SK-N-DZ (cell line): Measurements from ENCODE around the gene GABRP. TPM values are rescaled to one million over a fixed set of nuclear protein-coding genes. Genes with fewer than 3 reads are reported as not detected.
A peak's percentile ranks its signal among the peaks of the same experiment; 100 is the strongest.

Experiments used
- DNase-seq: peaks from one replicate; pipeline ENCODE4 v3.0.0-alpha.2; 2015; ENCODE audit warnings: low spot score
- polyA plus RNA-seq, 2 experiments: library from polyadenylated mRNA; depleted of rRNA; stranded (reverse); fragments of >200 nt; gene quantifications; 2 replicates each; pipeline ENCODE4 v1.2.3, GENCODE V29; 2014

Gene GABRP, protein sequence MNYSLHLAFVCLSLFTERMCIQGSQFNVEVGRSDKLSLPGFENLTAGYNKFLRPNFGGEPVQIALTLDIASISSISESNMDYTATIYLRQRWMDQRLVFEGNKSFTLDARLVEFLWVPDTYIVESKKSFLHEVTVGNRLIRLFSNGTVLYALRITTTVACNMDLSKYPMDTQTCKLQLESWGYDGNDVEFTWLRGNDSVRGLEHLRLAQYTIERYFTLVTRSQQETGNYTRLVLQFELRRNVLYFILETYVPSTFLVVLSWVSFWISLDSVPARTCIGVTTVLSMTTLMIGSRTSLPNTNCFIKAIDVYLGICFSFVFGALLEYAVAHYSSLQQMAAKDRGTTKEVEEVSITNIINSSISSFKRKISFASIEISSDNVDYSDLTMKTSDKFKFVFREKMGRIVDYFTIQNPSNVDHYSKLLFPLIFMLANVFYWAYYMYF
- 0.81 TPM in 1 of 2 replicates, not detected in the other for polyA plus RNA-seq (2014; cell fraction: cytosol; rRNA removed)
- not detected in 2 replicates for polyA plus RNA-seq (2014; cell fraction: nucleus; rRNA removed)

DNA sequence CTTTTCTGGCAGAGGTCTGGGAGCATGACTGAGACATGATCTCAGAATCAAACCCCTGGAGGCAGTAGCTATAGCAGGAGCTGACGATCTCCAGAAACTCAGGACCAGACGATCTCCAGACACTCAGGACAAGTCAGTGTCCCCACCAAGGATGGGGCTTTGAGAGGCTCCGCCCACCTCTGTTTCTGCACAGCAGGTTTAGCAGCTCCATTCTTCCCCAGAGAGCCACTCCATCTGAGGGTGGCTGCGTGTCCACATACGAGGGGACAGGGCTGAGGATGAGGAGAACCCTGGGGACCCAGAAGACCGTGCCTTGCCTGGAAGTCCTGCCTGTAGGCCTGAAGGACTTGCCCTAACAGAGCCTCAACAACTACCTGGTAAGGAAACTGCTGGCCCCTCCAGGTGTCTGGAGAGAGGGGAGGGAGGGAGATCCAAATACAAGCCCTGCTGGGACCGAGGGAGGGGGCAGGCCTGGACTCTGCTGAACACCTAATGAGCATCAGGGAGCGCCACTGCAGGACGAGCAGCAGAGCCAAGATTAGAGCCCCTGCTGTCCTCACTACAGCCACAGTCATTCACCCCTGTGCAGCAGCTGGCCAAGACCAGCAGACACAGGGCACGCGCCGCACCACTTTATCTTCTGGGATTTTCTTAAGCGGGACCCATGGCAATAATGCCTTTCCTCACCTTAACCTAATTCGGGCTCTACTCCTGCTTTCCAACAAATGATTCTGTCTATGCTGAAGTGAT is at the start of gene GABRP:
Gene GABRP (plus strand): TSS at position 228 of the 750 bp plus-strand sequence. CDS start 4,891 bp downstream, outside the sequence.
- DNase-seq: no peak

- DNase-seq: no peak
Measured at GRCh38 chr5:170736966-170737365, 46.6 kb upstream of the GABRP start.

DNA sequence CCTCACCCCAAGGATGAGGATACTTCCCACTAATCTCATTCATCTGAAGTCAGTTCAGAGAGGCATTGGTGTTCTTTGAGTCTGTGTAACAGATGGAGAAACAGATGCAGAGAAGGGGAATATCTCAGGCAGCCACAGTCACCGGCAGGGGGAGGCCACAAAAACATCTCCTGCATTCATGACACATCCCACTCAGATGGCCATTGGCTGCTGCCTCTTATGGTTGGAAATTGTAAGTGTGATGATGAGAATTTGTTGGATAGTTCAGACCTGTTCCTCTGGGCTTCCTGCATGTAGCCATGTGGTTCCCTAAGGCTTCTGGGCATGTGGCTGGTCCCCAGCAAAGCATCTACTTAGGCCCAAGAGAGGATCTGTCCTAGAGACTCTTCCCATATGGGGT is 45.9 kb upstream of the GABRP start:
- no peak for DNase-seq

- no peak for DNase-seq
Measured at GRCh38 chr5:170738840-170739239, 44.7 kb upstream of the GABRP start.

GRCh38 chr5:170739446-170739845 is 44.1 kb upstream of the GABRP start:
- no peak for DNase-seq

DNA sequence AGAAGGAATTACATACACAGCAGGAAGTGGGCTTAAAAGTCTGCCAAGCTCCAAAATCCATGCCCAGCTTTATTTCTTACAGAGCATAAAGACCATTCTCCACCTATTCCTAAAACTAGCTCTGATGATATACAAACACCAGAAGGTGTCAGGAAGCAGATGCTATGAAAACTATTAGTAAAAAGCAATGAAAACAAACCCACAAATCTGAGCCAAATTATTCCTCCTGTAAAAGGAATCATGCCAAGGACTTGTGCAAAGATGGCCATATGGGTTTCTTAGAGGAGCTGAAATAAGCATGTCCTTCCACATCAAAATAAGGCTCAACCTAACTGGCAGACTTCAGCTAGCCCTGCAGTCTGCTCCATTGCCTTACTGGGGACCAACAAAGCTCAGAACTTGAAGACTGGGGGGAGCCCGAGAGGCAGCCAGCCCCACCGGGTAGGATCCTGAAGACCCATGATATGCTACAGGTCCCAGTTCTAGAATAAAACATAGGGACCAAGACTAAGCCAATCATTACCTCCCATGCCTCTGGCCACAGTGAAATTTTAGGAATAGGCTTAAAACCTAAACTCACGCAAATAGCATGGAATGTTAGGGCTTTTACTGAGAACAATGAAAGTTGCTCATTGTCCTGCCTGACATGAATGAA is 42.8 kb upstream of the GABRP start:
- no peak for DNase-seq

GRCh38 chr5:170741801-170742200 is 41.7 kb upstream of the GABRP start:
- no peak for DNase-seq

GRCh38 chr5:170743876-170744212 is 39.7 kb upstream of the GABRP start:
- no peak for DNase-seq

GRCh38 chr5:170745481-170746071 is 37.9 kb upstream of the GABRP start:
- peak; percentile 67 for DNase-seq

DNA sequence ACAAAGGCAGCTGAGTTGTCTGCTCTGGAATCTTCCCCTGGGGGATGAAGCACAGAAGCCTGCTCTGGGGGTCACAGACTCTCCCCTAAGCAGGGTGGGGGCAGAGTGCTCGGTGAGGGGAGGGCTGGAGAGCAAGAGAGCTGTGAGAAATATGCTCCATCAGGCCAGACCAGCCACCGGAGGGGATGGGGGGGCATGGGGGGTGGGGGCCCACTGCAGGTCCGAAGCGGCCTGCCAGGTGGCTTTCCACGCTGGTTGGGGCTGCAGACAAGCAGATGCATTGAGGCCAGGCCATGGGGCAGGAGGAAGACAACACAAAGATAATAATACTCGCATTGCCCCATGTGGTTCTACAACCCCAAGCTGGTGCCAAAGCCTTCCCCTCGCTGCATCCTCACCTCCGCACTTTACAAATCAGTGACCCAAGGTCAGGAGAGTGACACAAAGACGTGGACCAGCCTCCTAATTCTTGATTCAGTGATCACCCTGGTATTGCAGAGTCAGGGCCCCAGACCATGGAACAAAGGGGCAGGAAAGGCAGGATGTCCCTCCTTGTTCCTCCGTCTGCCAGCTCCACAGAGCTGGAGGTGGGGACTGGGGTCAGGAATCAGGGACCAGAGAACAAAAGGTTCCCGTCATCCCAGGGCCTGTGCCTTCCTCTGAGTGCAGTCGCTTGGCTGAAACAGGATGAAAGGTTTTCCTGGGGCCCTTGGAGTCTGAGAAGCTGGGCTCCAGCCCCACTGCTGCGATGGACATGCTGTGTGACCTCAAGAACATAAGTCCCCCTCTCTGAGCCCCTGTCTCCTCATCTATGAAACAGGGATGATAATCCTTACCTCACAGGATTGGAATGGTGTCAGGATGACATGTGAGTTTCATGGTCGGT is 37.2 kb upstream of the GABRP start:
- DNase-seq: no peak

GRCh38 chr5:170746961-170747340 is 36.6 kb upstream of the GABRP start:
- no peak for DNase-seq

GRCh38 chr5:170747357-170747756 is 36.2 kb upstream of the GABRP start:
- DNase-seq: no peak

DNA sequence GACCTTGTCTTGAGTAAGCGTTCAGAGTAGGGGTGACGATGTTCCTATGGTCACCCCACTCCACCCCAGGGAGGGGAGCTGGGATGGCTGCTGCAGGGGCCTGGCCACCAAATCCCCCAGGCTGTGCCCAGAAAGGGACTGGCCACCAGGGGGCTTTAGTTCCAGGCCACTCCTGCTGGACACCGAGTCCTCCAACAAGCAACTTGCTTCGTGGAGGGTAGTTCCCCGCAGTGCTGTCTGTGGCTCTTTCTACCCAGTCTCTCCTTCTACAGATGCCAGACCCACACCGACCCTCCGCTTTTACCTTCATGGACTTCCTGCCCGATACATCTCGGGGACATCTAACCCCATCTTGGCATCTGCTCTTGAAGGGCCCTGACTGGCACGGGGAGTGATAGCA is 35.7 kb upstream of the GABRP start:
- peak; percentile 45 for DNase-seq

DNA sequence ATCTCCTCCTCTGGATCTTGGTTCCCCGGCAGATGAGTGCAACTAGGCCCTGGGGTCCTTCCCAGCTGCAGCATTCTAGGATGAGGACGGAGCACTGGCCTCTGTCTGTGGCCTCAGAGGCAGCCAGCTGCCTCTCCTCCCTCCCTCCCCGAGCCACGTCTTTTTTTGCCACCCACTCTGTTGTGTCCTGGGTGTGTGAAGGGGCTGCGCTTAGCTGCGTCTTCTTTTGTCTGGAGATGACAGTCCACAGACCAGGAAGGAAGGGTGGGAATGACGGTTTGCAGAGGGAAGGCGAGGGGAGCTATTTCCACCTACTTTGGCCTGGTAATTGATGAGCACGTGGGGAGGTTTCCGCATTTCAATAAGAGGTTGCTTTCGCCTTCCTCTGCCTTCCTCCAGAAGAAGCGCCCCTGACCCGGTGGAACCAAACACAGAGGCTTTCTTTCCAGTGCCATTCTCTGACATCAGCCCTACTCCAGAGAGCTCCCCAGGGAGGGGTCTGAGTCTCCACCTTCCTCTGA is 34.5 kb upstream of the GABRP start:
- no peak for DNase-seq

DNA sequence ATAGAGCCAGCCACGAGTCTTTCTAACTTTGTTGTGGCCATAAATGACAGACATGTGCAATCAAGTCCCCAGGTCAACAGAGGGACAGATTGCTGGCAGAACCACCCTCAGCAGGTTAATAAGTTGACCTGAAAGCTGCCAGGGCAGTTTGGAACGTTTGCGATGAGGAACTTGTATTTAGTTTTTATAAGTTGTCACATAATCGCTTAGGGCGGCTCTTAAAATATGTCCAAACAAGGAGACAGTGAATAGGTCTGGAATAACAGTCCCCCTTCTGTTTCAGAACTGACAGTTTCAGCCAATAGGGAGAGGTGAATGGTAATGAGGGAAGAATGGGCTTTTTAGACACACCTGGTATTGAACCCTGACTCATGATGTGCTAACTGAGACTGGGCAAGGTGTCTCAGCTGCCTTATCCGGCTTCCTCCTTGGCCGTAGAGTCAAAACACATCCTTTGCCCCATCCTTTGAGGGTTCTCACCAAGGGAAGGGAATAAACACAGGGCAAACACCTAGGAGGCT is 33.6 kb upstream of the GABRP start:
- DNase-seq: no peak

GRCh38 chr5:170750791-170751190 is 32.7 kb upstream of the GABRP start:
- DNase-seq: no peak

DNA sequence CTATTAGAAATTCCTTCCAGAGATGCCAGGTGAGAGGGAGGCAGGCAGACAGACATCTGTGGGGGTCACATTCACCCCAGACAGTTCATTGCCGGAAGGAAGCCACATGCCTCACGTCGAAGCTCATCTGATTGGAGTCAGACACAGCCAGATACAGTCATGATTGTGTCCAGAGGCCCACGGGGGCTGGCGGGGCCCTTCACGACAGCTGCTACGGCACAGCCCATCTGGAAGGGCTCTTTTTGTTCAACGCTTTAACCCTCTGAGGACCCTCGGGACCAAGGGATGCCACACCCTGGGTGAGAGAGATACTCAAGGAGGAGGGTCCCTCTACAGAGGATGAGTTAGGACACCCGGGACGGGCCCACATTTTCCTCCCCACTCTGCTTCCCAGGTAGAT is 31.9 kb upstream of the GABRP start:
- DNase-seq: peak; percentile 31

DNA sequence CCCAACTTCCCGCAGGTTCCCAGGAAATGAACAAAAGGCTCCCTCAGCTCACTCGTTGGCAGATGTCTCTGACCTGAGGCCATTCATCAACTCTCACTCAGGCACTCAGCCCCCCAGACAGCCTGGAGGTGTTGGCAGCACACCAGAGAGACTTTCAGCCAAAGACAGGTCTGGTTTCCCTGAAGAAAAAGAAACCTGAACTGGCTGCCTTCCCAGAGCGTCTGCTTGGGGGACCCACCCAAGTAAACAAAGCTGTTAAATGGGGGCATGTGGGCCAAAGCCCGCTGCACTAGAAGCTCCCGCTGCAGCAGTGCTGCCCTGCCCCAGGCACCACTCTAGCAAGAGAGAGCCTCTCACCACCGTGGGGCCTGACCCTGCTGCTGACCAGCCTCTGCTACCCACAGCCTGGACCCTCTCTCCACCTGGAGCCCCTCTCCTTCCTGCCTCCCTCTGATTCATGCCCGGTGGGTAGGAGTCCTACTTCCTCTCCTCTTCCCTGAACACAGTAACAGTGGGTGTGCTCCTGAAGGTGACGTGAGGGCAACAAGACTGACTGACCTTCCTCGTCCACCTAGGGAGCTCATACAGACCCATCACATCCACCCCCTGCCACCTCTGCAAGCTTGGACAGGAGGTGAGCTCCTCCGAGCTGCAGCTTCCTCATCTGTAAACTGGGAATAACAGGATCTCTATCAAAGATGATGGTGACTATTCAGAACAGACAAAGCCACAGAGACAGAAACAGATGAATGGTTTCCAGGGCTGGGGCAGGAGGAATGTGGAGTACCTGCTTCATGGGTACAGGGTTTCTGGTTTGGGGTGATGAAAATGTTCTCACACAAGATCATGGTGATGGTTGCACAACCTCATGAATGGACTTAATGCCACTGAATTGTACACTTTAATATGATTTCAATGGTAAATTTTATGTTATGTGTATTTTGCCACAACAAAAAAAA is 31.0 kb upstream of the GABRP start:
- no peak for DNase-seq

GRCh38 chr5:170753311-170753710 is 30.2 kb upstream of the GABRP start:
- DNase-seq: no peak
